ENCODE results near the gene FABP6. TPM values are rescaled to one million over a fixed set of nuclear protein-coding genes. Genes with fewer than 3 reads are reported as not detected.

FABP6 gene
- total RNA-seq, 1 experiment from 2014 or later: 0.52 TPM

- peak; percentile 65 for DNase-seq (ENCODE audit: low spot score)
- H3K27me3 ChIP-seq (replicated peaks; ENCODE audit: insufficient read depth, low read depth, low read length, poor library complexity): no peaks in the 10 kb centered on the region
- H3K9me3 ChIP-seq (ENCODE audit: low read depth, low read length, poor library complexity, severe bottlenecking): no peaks in the 10 kb centered on the region
- CTCF ChIA-PET: no interaction called here
- H3K27ac ChIP-seq (ENCODE audit: low read depth, low read length, poor library complexity, severe bottlenecking): peak overlapping the region; percentile 82
- H3K4me3 ChIP-seq (ENCODE audit: low read depth, low read length, poor library complexity, severe bottlenecking): no peak overlapping the region
- no peaks in the 10 kb centered on the region for H3K36me3 ChIP-seq (ENCODE audit: insufficient read depth, low read length, poor library complexity, severe bottlenecking)
- no TSS peak for BruUV-seq (replicated peaks)
- intact Hi-C loops (cut with micrococcal nuclease; ENCODE audit: unreplicated experiment): loop anchor here (1.0 to 5.0 kb wide), 2 partner anchors 146 to 167 kb away; no protein-coding TSS in a partner anchor
- H3K4me1 ChIP-seq (ENCODE audit: insufficient read depth, low read length, poor library complexity, severe bottlenecking): peaks cover 31% of the 10 kb centered on the region
- peak; percentile 67 for TF ChIP-seq CTCF (conservative IDR thresholded peaks at IDR 0.05; ENCODE audit: low read depth, low read length)
- no peak for TF ChIP-seq EZH2 (IDR thresholded peaks at IDR 0.05; ENCODE audit: borderline replicate concordance, low read depth, low read length, poor library complexity, severe bottlenecking)
- POLR2A ChIA-PET (ENCODE audit: low non-redundant PET): no interaction called here
Measured at GRCh38 chr5:160199410-160199911, 29.8 kb upstream of the FABP6 start.

- Histone ChIP-seq H3K4me1 (ENCODE audit: insufficient read depth, low read length, poor library complexity, severe bottlenecking) (no peaks in the 10 kb centered on the region), H3K27ac (ENCODE audit: low read depth, low read length, poor library complexity, severe bottlenecking) (no peak overlapping the region), H3K9me3 (ENCODE audit: low read depth, low read length, poor library complexity, severe bottlenecking) (no peaks in the 10 kb centered on the region), H3K27me3 (replicated peaks; ENCODE audit: insufficient read depth, low read depth, low read length, poor library complexity) (no peaks in the 10 kb centered on the region), H3K4me3 (ENCODE audit: low read depth, low read length, poor library complexity, severe bottlenecking) (no peak overlapping the region), H3K36me3 (ENCODE audit: insufficient read depth, low read length, poor library complexity, severe bottlenecking) (no peaks in the 10 kb centered on the region)
- BruUV-seq (replicated peaks): no TSS peak
- POLR2A ChIA-PET (ENCODE audit: low non-redundant PET): interaction anchor here (0.7 kb wide), 1 partner anchor 39 kb away, joined by 3 read pairs; no protein-coding TSS in a partner anchor
- intact Hi-C loops (cut with micrococcal nuclease; ENCODE audit: unreplicated experiment): no loop called here
- CTCF ChIA-PET: no interaction called here
- no peak for TF ChIP-seq EZH2 (IDR thresholded peaks at IDR 0.05; ENCODE audit: borderline replicate concordance, low read depth, low read length, poor library complexity, severe bottlenecking)
- no peak for TF ChIP-seq CTCF (conservative IDR thresholded peaks at IDR 0.05; ENCODE audit: low read depth, low read length)
- DNase-seq (ENCODE audit: low spot score): no peak
Measured at GRCh38 chr5:160207061-160207460, 22.2 kb upstream of the FABP6 start.

GRCh38 chr5:160209917-160210316 is 19.4 kb upstream of the FABP6 start:
- no peaks in the 10 kb centered on the region for H3K9me3 ChIP-seq (ENCODE audit: low read depth, low read length, poor library complexity, severe bottlenecking)
- H3K4me1 ChIP-seq (ENCODE audit: insufficient read depth, low read length, poor library complexity, severe bottlenecking): no peaks in the 10 kb centered on the region
- DNase-seq (ENCODE audit: low spot score): no peak
- CTCF ChIA-PET: no interaction called here
- no peaks in the 10 kb centered on the region for H3K36me3 ChIP-seq (ENCODE audit: insufficient read depth, low read length, poor library complexity, severe bottlenecking)
- H3K4me3 ChIP-seq (ENCODE audit: low read depth, low read length, poor library complexity, severe bottlenecking): no peak overlapping the region
- H3K27ac ChIP-seq (ENCODE audit: low read depth, low read length, poor library complexity, severe bottlenecking): no peak overlapping the region
- intact Hi-C loops (cut with micrococcal nuclease; ENCODE audit: unreplicated experiment): no loop called here
- TF ChIP-seq CTCF (conservative IDR thresholded peaks at IDR 0.05; ENCODE audit: low read depth, low read length) (no peak), EZH2 (IDR thresholded peaks at IDR 0.05; ENCODE audit: borderline replicate concordance, low read depth, low read length, poor library complexity, severe bottlenecking) (no peak)
- BruUV-seq (replicated peaks): no TSS peak
- POLR2A ChIA-PET (ENCODE audit: low non-redundant PET): no interaction called here
- H3K27me3 ChIP-seq (replicated peaks; ENCODE audit: insufficient read depth, low read depth, low read length, poor library complexity): no peaks in the 10 kb centered on the region
